K562 (cell line): ENCODE data around the gene ADAMTSL2. TPM values are rescaled to one million over a fixed set of nuclear protein-coding genes. Genes with fewer than 3 reads are reported as not detected.

ENCODE experiments used
- ATAC-seq: fragments of 200-7000 bp; cut with Tn5 transposase; 3 replicates; pipeline ENCODE4 v1.9.1; 2020; ENCODE audit warnings: moderate library complexity
- BruUV-seq: library from RNA; stranded (reverse); fragments of 400-500 nt; replicated peaks from 2 replicates; lab custom pipeline; 2021; lab: Mats Ljungman, UMichigan
- CTCF ChIA-PET: fragments of 300-600 bp; formaldehyde crosslinking; extraction: SDS; loops from one replicate; lab custom pipeline; 2021; ENCODE audit warnings: low intra/inter-chr PET ratio; lab: Yijun Ruan, JAX
- POLR2A ChIA-PET: fragments of 300-600, 350-650 bp; sonication (Branson Sonifier 250); formaldehyde crosslinking; extraction: SDS; loops from one replicate; lab custom pipeline; 2021; ENCODE audit warnings: antibody characterized with exemption, inconsistent platforms; lab: Yijun Ruan, JAX
- DNase-seq, 4 experiments: peaks; one replicate each; pipeline versions ENCODE4 v3.0.0 to v3.0.0-alpha.2; 2011 to 2018; ENCODE audit warnings: low spot score in 3 of 4, mixed read lengths in 3 of 4; ENCODE audit errors: extremely low read depth in 1 of 4
- FAIRE-seq: peaks from 2 replicates; lab custom pipeline; 2011; peaks lifted over from hg19 to GRCh38; lab: Jason Lieb, UNC
- H2AFZ ChIP-seq: 2 replicates; pipeline ENCODE4 v1.6.0; 2011; ENCODE audit warnings: low read depth, low read length, control low read depth, inconsistent platforms
- H3K27ac ChIP-seq: fragments of 200-600 bp; 3 replicates; pipeline ENCODE4 v1.8.0; 2011; ENCODE audit warnings: low read depth, mild to moderate bottlenecking, control low read depth, inconsistent platforms, low read length, moderate library complexity, mixed read lengths; ENCODE audit errors: extremely low read depth
- H3K27me3 ChIP-seq, 2 experiments: fragments of 300-600 bp in 1 of 2; 2 replicates in 1 of 2; 3 replicates in 1 of 2; pipeline versions ENCODE4 v1.6.0 to v1.8.0; 2011; ENCODE audit warnings: inconsistent platforms in 2 of 2, low read length in 2 of 2, mild to moderate bottlenecking in 1 of 2, mixed read lengths in 1 of 2, moderate library complexity in 1 of 2; ENCODE audit not compliant: control insufficient read depth in 2 of 2, insufficient read depth in 2 of 2
- H3K36me3 ChIP-seq: fragments of 300-600 bp; 3 replicates; pipeline ENCODE4 v1.8.0; 2011; ENCODE audit warnings: mild to moderate bottlenecking, low read length, inconsistent platforms; ENCODE audit not compliant: control insufficient read depth, insufficient read depth
- H3K4me1 ChIP-seq, 2 experiments: fragments of 200-600 bp in 1 of 2; replicated peaks in 1 of 2; 2 replicates in 1 of 2; 3 replicates in 1 of 2; pipeline versions ENCODE4 v1.5.1 to v1.8.0; 2011; ENCODE audit warnings: inconsistent platforms in 2 of 2, low read length in 2 of 2, mild to moderate bottlenecking in 1 of 2, mixed read lengths in 1 of 2, moderate library complexity in 1 of 2; ENCODE audit not compliant: control insufficient read depth in 2 of 2, insufficient read depth in 2 of 2
- H3K4me2 ChIP-seq: 2 replicates; pipeline ENCODE4 v1.6.1; 2011; ENCODE audit warnings: low read length, control low read depth, inconsistent platforms, mixed read lengths; ENCODE audit not compliant: insufficient read depth
- H3K4me3 ChIP-seq: fragments of 200-600 bp; sonication (generic), shearing (Covaris generic); 2 replicates; pipeline ENCODE4 v1.5.1; 2016; ENCODE audit warnings: control low read depth, inconsistent platforms
- H3K79me2 ChIP-seq: fragments of 200-600 bp; 3 replicates; pipeline ENCODE4 v1.8.0; 2011; ENCODE audit warnings: low read length, inconsistent platforms; ENCODE audit not compliant: control insufficient read depth, insufficient read depth
- H3K9ac ChIP-seq, 2 experiments: 2 replicates each; pipeline versions ENCODE4 v1.6.0 to v1.6.1; 2011; ENCODE audit warnings: low read depth in 2 of 2, low read length in 2 of 2, control low read depth in 1 of 2, inconsistent platforms in 1 of 2, mild to moderate bottlenecking in 1 of 2, mixed read lengths in 1 of 2; ENCODE audit not compliant: insufficient read depth in 1 of 2
- H3K9me1 ChIP-seq: one replicate; pipeline ENCODE4 v1.6.0; 2011; ENCODE audit warnings: inconsistent platforms, mild to moderate bottlenecking, low read length, moderate library complexity; ENCODE audit not compliant: control insufficient read depth, insufficient read depth
- H3K9me3 ChIP-seq: replicated peaks from 2 replicates; pipeline ENCODE4 v1.5.1; 2011; ENCODE audit warnings: low read depth, low read length, inconsistent platforms; ENCODE audit not compliant: control insufficient read depth, insufficient read depth
- H4K20me1 ChIP-seq: replicated peaks from 2 replicates; pipeline ENCODE4 v1.6.1; 2011; ENCODE audit warnings: low read length, inconsistent platforms, mixed read lengths; ENCODE audit not compliant: control insufficient read depth, insufficient read depth
- CBX8 ChIP-seq: fragments of 200-600 bp; sonication (generic); IDR thresholded peaks from 2 replicates; pipeline ENCODE4 v1.6.1; 2012; ENCODE audit warnings: borderline replicate concordance, mixed run types, low read depth, mild to moderate bottlenecking, moderate library complexity, mixed read lengths, low read length, control low read depth, inconsistent platforms; ENCODE audit not compliant: poor library complexity, severe bottlenecking; ENCODE audit errors: extremely low read depth
- JUNB ChIP-seq: fragments of 450-650 bp; formaldehyde crosslinking; conservative IDR thresholded peaks from 2 replicates; pipeline ENCODE4 v1.4.0; 2020; ENCODE audit warnings: mild to moderate bottlenecking
- LEF1 ChIP-seq: fragments of 450-650 bp; IDR thresholded peaks from 2 replicates; pipeline ENCODE4 v1.6.1; 2016; ENCODE audit warnings: mild to moderate bottlenecking
- MCM7 ChIP-seq, 2 experiments: fragments of 450-650 bp; IDR thresholded peaks; 2 replicates each; pipeline ENCODE4 v1.6.1; 2016 to 2018
- PTBP1 ChIP-seq: fragments of 200-400 bp; formaldehyde crosslinking; IDR thresholded peaks from 2 replicates; pipeline ENCODE4 v1.6.1; 2017; ENCODE audit warnings: low read depth, low read length
- SMAD2 ChIP-seq: fragments of 150-350 bp; IDR thresholded peaks from 2 replicates; pipeline ENCODE4 v1.6.1; 2014; ENCODE audit warnings: low read depth, mild to moderate bottlenecking, low read length
- SMAD4 ChIP-seq: fragments of 250-450 bp; sonication (Bioruptor Pico); conservative IDR thresholded peaks from 2 replicates; pipeline ENCODE4 v1.8.0; 2021; ENCODE audit warnings: inconsistent platforms, mild to moderate bottlenecking, moderate library complexity
- TAF15 ChIP-seq: fragments of 200-400 bp; formaldehyde crosslinking; IDR thresholded peaks from 2 replicates; pipeline ENCODE4 v1.6.1; 2017; ENCODE audit warnings: mild to moderate bottlenecking, low read depth, low read length, moderate library complexity
- TRIM24 ChIP-seq, 2 experiments: fragments of 450-650 bp; IDR thresholded peaks; 2 replicates each; pipeline ENCODE4 v1.6.1; 2016
- ZBTB11 ChIP-seq, 3 experiments: fragments of 200-800 bp in 1 of 3; fragments of 250-450 bp in 1 of 3; fragments of 450-650 bp in 1 of 3; sonication (Bioruptor Pico) in 1 of 3; sonication (Bioruptor generic) in 1 of 3; formaldehyde crosslinking in 1 of 3; IDR thresholded peaks; 2 replicates each; pipeline versions ENCODE4 v1.6.1 to v1.8.0; 2016 to 2022; ENCODE audit warnings: mild to moderate bottlenecking in 2 of 3, missing genetic modification characterization in 2 of 3, missing compliant biosample characterization in 1 of 3, moderate library complexity in 1 of 3
- ZBTB9 ChIP-seq: fragments of 450-650 bp; formaldehyde crosslinking; IDR thresholded peaks from 2 replicates; pipeline ENCODE4 v1.4.0; 2020; ENCODE audit warnings: mild to moderate bottlenecking, moderate library complexity
- ZC3H11A ChIP-seq: IDR thresholded peaks from 2 replicates; pipeline ENCODE4 v1.6.1; 2012; ENCODE audit warnings: low read depth, low read length, improper control_type of control experiment
- ZNF121 ChIP-seq: sonication (generic); formaldehyde crosslinking; conservative IDR thresholded peaks from 2 replicates; pipeline ENCODE4 v1.8.0; 2022; ENCODE audit warnings: missing genetic modification reagents
- ZNF232 ChIP-seq: sonication (generic); formaldehyde crosslinking; IDR thresholded peaks from 2 replicates; pipeline ENCODE4 v1.8.0; 2022; ENCODE audit warnings: mild to moderate bottlenecking, missing genetic modification reagents
- ZNF778 ChIP-seq: fragments of 450-650 bp; formaldehyde crosslinking; IDR thresholded peaks from 2 replicates; pipeline ENCODE4 v1.4.0; 2020; ENCODE audit warnings: mild to moderate bottlenecking, moderate library complexity
- WGBS: fragments of 100-300 bp; shearing (Covaris generic); methylation state at CpG from one replicate; pipeline ENCODE4 v1.1.6; 2016; ENCODE audit warnings: low coverage, mixed read lengths; ENCODE audit not compliant: insufficient coverage; ENCODE audit errors: missing lambda C conversion rate; 5-methylcytosine and 5-hydroxymethylcytosine counted together
- in situ Hi-C: fragments of 300-500 bp; cut with MboI; formaldehyde crosslinking; loops from 4 replicates; pipeline ENCODE4 v1.15.0; 2018; ENCODE audit warnings: inconsistent platforms, mixed read lengths
- intact Hi-C: fragments of 100-400 bp; cut with micrococcal nuclease; formaldehyde crosslinking; loops from 2 replicates; pipeline ENCODE4 v1.14.2; 2022
- polyA plus RNA-seq, 8 experiments: library from polyadenylated mRNA; depleted of rRNA in 4 of 8; stranded (reverse) in 5 of 8; unstranded in 3 of 8; fragments of >200 nt; fragmentation: Nextera tagmentation in 2 of 8; fragmentation: Illumina TruSeq in 1 of 8; extraction: Ambion mirVana in 2 of 8; extraction: Trizol in 1 of 8; gene quantifications; 2 replicates each; pipeline versions ENCODE4 v1.2.1 to v1.2.3, GENCODE V29; 2011 to 2014; ENCODE audit warnings: inconsistent platforms in 1 of 8, missing spikeins in 1 of 8
- total RNA-seq, 7 experiments: library from RNA; depleted of rRNA in 6 of 7; stranded (reverse); fragments of >200 nt in 6 of 7; fragmentation: Illumina TruSeq in 2 of 7; extraction: Trizol in 2 of 7; gene quantifications; 2 replicates each; pipeline versions ENCODE4 v1.2.1 to v1.2.3, GENCODE V29; 2011 to 2021; ENCODE audit warnings: low replicate concordance in 1 of 7
- TF ChIP-seq, protein P1 (sequence below), 2 experiments: IDR thresholded peaks; 2 replicates each; pipeline ENCODE4 v1.6.1; 2012; ENCODE audit warnings: improper control_type of control experiment in 2 of 2, low read depth in 2 of 2, low read length in 2 of 2, borderline replicate concordance in 1 of 2

Gene ADAMTSL2
- total and polyA plus RNA-seq, 9 of the 15 experiments (the other 6 are each of a cell fraction or from before 2014, with no cell fraction given), result 0.04 TPM; not detected in 8

DNA sequence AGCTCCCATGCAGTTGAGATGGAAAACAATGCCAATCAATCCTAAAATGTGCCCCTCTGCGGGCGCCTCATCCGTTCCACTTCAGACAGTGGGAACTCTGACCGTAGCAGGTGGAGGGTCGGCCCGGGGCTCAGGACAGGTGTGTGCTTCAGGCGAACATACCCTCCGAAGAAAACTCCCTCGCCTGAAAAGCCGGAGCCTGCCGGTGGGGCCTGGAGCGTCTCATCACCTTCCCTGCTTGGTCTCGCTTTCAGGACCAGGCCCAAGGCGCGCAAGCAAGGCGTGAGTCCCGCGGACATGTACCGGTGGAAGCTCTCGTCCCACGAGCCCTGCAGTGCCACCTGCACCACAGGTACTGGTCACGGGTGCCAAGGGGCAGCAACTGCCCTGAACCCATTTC, 26.4 kb downstream of the ADAMTSL2 start:
- in situ Hi-C loops (no loop called here), intact Hi-C loops (no loop called here)
- Histone ChIP-seq H3K79me2 (no peaks in the 10 kb centered on the region), H3K9me3 (no peaks in the 10 kb centered on the region), H3K27me3 (peaks cover 4 to 21% of the 10 kb centered on the region in 2 experiments; a peak in 3 of 5 replicates), H3K4me1 (peaks cover 7 to 26% of the 10 kb centered on the region in 2 experiments; a peak in 4 of 5 replicates), H4K20me1 (no peaks in the 10 kb centered on the region), H3K27ac (no peak overlapping the region), H3K36me3 (no peaks in the 10 kb centered on the region), H3K9me1 (peaks cover 5% of the 10 kb centered on the region), H3K9ac (no peak overlapping the region), H2AFZ (no peak overlapping the region), H3K4me3 (no peak overlapping the region), H3K4me2 (no peak overlapping the region)
- no peak for DNase-seq
- FAIRE-seq, result no peak
- POLR2A ChIA-PET, result interaction anchor here (0.6 kb wide), 1 partner anchor 66 kb away, joined by 3 read pairs; no protein-coding TSS in a partner anchor
- TF ChIP-seq ZC3H11A (no peak), CBX8 (no peak), JUNB (CRISPR knock-in tag) (no peak), ZNF232 (no peak), ZBTB9 (CRISPR knock-in tag) (no peak), SMAD4 (CRISPR knock-in tag) (no peak), ZNF778 (CRISPR knock-in tag) (no peak), ZBTB11 (CRISPR knock-in tag; IDR thresholded peaks at IDR 0.05) (no peak), PTBP1 (no peak), TAF15 (no peak), SMAD2 (no peak), ZNF121 (CRISPR knock-in tag) (no peak), MCM7 (IDR thresholded peaks at IDR 0.05) (no peak), TRIM24 (IDR thresholded peaks at IDR 0.05) (no peak), LEF1 (no peak)
- TF ChIP-seq, protein P1, sequence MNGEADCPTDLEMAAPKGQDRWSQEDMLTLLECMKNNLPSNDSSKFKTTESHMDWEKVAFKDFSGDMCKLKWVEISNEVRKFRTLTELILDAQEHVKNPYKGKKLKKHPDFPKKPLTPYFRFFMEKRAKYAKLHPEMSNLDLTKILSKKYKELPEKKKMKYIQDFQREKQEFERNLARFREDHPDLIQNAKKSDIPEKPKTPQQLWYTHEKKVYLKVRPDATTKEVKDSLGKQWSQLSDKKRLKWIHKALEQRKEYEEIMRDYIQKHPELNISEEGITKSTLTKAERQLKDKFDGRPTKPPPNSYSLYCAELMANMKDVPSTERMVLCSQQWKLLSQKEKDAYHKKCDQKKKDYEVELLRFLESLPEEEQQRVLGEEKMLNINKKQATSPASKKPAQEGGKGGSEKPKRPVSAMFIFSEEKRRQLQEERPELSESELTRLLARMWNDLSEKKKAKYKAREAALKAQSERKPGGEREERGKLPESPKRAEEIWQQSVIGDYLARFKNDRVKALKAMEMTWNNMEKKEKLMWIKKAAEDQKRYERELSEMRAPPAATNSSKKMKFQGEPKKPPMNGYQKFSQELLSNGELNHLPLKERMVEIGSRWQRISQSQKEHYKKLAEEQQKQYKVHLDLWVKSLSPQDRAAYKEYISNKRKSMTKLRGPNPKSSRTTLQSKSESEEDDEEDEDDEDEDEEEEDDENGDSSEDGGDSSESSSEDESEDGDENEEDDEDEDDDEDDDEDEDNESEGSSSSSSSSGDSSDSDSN (IDR thresholded peaks at IDR 0.05; ENCODE audit: borderline replicate concordance in 1 of 2, low read depth in 2 of 2, low read length in 2 of 2), result no peak
- BruUV-seq, result no TSS peak
- CTCF ChIA-PET, result no interaction called here
- no peak for ATAC-seq
- 36% methylated on average over 21 of the region's 22 CpGs for WGBS
